ENCODE measurements around the gene SELENBP1. TPM values are rescaled to one million over a fixed set of nuclear protein-coding genes. Genes with fewer than 3 reads are reported as not detected.
"Not testable (repeated sequence)": the region's sequence is repeated elsewhere in the genome, so short reads cannot be mapped to it uniquely, and the experiment has no call there.

SELENBP1 gene
- total RNA-seq, 3 donors from 2014 or later = 0.43 to 0.82 (median 0.63) TPM

DNA sequence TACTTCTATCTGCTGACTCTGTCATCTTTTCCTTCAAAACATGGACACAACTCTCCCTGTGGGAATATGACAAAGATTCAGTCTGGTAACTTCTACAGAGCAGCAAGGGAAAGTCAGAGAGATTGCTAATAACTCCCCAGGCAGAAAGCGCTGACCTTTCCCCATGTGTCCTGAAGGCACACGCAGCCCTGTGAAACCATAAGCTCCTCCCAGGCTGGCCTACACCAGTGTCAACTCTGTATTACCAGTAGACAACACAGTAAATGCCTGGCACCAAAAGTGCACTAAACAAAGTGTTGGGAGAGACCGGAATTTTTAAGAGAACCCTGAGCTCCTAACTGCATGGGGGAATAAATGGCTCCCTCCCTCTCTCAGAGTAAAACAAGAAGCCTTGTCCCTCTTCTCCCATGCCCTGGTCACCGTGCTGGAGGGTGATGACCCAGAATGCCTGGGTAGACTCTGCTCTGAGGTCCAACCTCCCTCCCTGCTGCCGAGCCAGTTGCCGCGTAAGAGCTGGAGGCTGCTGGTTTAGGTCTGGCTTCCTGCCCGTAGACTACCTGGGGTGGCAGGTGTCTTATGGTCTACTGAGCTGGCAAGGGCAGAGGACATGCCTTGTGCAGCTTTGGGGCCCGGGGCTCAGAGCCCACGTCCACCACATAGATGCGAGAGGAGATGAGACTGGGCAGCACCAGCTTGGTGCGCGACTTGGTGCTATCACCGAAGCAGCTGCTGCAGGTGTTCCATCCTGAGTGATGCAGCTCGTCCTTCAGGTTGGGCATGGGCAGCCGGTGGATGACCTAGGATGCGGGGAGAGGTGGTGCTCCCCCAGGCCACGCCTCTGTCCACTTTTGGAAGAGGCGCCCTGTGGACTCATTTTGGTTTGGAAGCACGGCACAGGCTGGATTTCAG lies 3.9 kb downstream of the SELENBP1 start:
- H3K9me3 Mint-ChIP-seq = no peaks in the 10 kb centered on the region
- no peaks in the 10 kb centered on the region for H3K4me1 Mint-ChIP-seq (ENCODE audit: low read depth)
- no peaks in the 10 kb centered on the region for H3K27me3 Mint-ChIP-seq (ENCODE audit: low read depth)
- ATAC-seq (no peak), DNase-seq (no peak)
- no peak overlapping the region for H3K4me3 Mint-ChIP-seq
- no peaks in the 10 kb centered on the region for H3K36me3 Mint-ChIP-seq (ENCODE audit: insufficient read depth)

DNA sequence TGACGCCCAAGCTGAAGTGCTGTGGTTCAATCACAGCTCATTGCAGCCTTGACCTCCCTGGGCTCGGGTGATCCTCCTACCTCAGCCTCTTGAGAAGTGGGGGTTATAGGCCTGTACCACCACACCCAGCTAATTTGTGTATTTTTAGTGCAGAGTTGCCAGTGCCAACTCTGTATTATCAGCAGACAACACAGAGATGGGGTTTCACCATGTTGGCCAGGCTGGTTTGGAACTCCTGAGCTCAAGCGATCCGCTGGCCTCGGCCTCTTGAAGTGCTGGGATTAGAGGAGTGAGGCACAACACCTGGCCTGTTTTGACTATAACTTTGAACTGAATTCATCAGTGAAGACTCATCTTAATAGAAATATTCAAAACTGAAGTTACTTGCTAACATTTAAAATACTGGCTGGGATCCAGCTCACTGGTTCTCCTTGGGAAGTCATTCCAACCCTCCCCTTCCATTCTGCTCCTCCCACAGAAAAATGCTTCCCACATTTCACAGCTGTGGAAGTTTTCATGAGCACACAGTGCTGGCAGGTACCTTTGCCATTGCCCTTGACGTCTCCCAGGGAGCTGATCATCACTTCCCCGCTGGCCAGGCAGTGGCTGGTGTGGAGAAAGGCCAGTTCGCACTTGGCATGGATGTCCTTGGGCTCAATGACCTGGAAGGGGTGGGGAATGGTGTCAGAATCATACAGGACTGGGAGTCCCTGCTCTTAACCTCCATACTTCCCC lies 4.7 kb downstream of the SELENBP1 start:
- no peak for ATAC-seq
- no peak overlapping the region for H3K4me3 Mint-ChIP-seq
- no peak for DNase-seq
- no peaks in the 10 kb centered on the region for H3K36me3 Mint-ChIP-seq (ENCODE audit: insufficient read depth)
- no peaks in the 10 kb centered on the region for H3K9me3 Mint-ChIP-seq
- no peaks in the 10 kb centered on the region for H3K4me1 Mint-ChIP-seq (ENCODE audit: low read depth)
- H3K27me3 Mint-ChIP-seq (ENCODE audit: low read depth) = no peaks in the 10 kb centered on the region

DNA sequence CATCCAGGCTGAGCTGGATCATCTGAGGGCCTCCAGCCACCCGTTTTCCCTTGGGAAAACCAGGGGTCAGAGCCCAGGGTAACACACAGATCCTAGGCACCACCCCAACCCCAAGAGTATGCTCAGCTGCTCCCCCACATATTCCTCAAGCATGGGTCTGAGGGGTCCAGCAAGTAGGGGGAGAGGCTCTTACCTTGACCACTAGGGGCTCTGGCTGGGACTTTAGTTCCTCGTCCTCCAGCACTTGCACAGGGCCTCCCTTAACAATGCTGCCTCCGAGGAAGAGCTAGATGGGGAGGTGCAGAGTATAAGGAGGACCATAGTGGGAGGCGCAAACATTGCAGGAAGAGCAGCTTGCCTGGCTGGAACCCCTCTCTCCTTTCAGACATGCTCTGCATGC lies 7.5 kb downstream of the SELENBP1 start:
- H3K4me3 Mint-ChIP-seq = no peak overlapping the region
- no peaks in the 10 kb centered on the region for H3K27me3 Mint-ChIP-seq (ENCODE audit: low read depth)
- DNase-seq (no peak), ATAC-seq (no peak)
- H3K4me1 Mint-ChIP-seq (ENCODE audit: low read depth) = no peaks in the 10 kb centered on the region
- H3K36me3 Mint-ChIP-seq (ENCODE audit: insufficient read depth) = no peaks in the 10 kb centered on the region
- peaks cover 3% of the 10 kb centered on the region for H3K9me3 Mint-ChIP-seq

DNA sequence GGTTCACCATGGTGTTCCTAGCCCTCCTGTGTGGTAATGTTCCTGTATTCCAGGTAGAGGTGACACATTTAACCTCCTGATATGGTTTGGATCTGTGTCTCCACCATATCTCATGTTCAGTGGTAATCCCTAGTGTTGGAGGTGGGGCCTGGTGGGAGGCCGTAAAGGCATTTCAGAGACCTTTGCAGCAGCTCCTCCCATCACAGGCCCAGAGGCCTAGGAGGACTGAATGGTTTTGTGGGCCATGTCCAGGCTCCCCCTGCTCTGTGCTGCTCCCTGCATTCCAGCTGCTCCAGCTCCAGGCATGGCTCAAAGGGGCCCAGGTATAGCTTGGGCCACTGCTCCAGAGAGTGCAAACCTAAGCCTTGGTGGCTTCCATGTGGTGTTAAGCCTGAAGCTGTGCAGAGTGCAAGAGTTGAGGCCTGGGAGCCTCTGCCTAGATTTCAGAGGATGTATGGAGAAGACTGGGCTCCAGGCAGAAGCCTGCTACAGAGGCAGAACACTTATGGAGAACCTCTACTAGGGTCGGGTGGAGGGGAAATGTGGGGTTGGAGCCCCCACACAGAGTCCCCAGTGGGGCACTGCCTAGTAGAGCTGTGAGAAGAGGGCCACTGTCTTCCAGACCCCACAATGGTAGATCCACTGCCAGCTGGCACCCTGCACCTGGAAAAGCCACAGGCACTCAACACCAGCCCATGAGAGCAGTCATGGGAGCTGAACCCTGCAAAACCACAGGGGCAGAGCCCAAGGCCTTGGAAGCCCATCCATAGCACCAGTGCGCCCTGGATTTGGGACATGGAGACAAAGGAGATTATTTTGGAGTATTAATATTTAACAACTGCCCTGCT lies 10.0 kb downstream of the SELENBP1 start:
- ATAC-seq = no peak
- no peak for DNase-seq
- no peaks in the 10 kb centered on the region for H3K36me3 Mint-ChIP-seq (ENCODE audit: insufficient read depth)
- no peaks in the 10 kb centered on the region for H3K27me3 Mint-ChIP-seq (ENCODE audit: low read depth)
- no peak overlapping the region for H3K4me3 Mint-ChIP-seq
- peaks cover 3% of the 10 kb centered on the region for H3K9me3 Mint-ChIP-seq
- no peaks in the 10 kb centered on the region for H3K4me1 Mint-ChIP-seq (ENCODE audit: low read depth)

DNA sequence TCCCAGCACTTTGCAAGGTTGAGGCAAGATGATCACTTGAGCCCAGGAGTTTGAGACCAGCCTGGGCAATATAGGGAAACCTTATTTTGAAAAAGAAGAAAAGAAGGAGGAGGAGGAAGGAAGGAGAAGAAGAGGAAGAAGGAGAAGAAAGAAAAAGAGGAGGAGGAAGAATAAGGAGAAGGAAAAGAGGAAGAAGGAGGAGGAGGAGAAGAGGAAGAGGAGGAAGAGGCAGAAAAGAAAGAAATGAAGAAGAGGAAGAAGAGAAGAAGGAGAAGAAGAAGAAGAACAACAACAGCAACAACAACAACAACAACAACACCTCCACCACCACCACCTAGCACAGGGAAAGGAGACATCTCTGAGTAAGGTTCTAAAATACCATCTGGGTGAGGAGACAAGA lies 10.6 kb downstream of the SELENBP1 start:
- Mint-ChIP-seq H3K4me1 (ENCODE audit: low read depth) (no peaks in the 10 kb centered on the region), H3K4me3 (no peak overlapping the region), H3K36me3 (ENCODE audit: insufficient read depth) (no peaks in the 10 kb centered on the region), H3K27me3 (ENCODE audit: low read depth) (no peaks in the 10 kb centered on the region), H3K9me3 (peaks cover 3% of the 10 kb centered on the region)
- ATAC-seq (no peak), DNase-seq (no peak)

DNA sequence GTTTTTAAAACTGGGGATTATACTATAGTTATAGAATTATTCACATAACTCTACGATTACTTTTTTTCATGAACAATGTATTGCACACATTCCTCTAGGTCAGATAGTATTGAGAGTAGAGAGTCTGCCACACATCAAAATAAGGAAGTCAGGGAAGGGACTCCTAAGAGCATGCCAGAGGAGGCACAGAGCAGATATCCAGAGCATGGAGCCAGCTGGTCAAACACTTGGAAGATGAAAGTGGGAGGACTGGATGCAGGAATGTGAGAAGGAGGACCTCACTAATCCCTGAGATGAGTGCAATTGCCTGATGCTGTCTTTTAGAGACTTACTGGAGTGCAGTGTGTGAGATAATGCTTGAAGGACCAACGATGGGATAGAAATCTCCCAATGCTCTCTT lies 15.8 kb downstream of the SELENBP1 start:
- Mint-ChIP-seq H3K36me3 (ENCODE audit: insufficient read depth) (no peaks in the 10 kb centered on the region), H3K9me3 (peaks cover under 1% of the 10 kb centered on the region), H3K4me1 (ENCODE audit: low read depth) (no peaks in the 10 kb centered on the region), H3K4me3 (no peak overlapping the region), H3K27me3 (ENCODE audit: low read depth) (no peaks in the 10 kb centered on the region)
- ATAC-seq (no peak), DNase-seq (no peak)

DNA sequence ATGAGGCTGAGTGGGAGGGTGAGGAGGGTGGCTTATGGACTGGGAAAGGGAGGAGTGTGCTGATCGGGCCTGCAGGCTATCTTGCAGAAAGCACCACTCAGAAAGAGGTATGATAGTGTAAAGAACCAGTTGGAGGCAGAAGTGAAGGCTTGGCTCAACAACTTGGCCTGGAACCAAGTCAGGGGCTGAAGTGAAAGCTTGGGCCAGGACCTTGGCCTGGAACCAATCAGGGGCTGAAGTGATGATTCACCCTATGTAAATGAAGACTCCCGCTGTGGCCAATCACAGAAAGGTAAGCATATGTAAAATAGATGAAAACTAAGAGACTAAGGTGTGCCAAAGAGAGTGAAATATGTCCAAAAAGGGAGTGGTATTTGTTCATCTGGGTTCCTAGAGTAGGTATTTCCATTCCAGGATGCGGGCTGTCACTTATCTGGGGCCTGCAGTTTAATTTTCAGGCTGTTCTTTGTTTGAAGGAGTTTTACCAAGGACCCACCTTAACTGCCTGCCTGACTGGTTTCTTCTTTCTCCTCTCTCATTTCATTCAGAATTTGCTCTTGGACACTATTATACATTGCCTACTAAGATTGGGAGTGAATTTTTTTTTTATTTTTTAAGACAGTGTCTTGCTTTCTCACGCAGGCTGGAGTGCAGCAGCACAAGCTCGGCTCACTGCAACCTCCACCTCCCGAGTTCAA lies 20.3 kb downstream of the SELENBP1 start:
- no peak for DNase-seq

DNA sequence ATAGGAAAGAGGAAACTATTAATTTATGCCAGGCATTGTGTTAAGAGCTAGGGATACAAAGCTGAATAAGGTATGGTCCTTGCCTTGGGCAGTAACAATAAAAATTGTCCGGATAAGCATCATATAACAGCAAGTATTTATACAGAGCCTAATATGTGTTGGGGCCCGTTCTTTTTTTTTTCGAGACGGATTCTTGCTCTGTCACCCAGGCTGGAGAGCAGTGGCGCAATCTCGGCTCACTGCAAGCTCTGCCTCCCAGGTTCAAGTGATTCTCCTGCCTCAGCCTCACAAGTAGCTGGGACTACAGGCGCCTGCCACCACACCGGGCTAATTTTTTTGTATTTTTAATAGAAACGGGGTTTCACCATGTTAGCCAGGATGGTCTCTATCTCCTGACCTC lies 22.2 kb downstream of the SELENBP1 start:
- not testable (repeated sequence) for H3K9me3 Mint-ChIP-seq; H3K27me3 Mint-ChIP-seq (ENCODE audit: low read depth); ATAC-seq; H3K4me3 Mint-ChIP-seq; DNase-seq; H3K36me3 Mint-ChIP-seq (ENCODE audit: insufficient read depth)
- H3K4me1 Mint-ChIP-seq (ENCODE audit: low read depth) = peaks cover 23% of the 10 kb centered on the region

More for the DNA sequence above, 20.3 kb downstream of the SELENBP1 start:
- H3K9me3 Mint-ChIP-seq = no peaks in the 10 kb centered on the region
- no peaks in the 10 kb centered on the region for H3K36me3 Mint-ChIP-seq (ENCODE audit: insufficient read depth)
- ATAC-seq = no peak
- H3K4me1 Mint-ChIP-seq (ENCODE audit: low read depth) = peaks cover 10% of the 10 kb centered on the region
- no peak overlapping the region for H3K4me3 Mint-ChIP-seq
- no peaks in the 10 kb centered on the region for H3K27me3 Mint-ChIP-seq (ENCODE audit: low read depth)

DNA sequence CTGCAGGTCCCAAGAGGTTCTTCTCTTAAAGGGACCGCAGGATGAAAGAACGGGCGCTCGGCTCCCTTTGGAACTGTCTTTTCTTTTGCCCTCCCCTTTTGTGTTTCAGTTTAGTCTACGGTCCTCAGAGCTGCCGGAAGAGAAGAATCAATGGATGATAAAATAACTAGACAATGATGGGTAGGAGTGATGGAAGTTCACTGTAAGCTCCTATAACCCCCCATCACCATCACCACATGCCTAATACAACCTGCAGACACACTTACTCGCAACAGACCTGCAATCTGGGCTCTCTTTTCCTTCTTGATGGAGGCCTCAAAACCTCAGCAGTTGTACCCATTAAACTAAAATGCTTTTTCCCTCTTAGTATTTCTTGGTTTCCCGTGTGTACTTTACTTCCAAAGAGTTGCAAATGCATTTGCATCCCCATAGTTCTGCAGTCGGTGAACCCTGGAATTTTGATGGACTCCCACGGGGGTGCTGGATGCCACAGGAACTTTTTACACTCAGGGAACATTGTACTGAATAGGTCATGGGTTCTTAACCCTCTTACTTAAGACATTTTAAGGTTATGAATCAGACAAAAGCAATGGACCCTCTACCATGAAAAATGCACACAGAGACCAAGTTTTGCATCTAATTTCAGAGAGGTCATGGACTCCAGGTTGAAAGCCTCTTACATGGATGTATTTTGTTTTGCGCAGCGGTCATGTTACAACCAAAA lies 24.8 kb downstream of the SELENBP1 start:
- ATAC-seq (peak; percentile 5 to 6), DNase-seq (no peak)
- Mint-ChIP-seq H3K9me3 (no peaks in the 10 kb centered on the region), H3K4me3 (peak overlapping the region; percentile 94), H3K27me3 (ENCODE audit: low read depth) (no peaks in the 10 kb centered on the region), H3K36me3 (ENCODE audit: insufficient read depth) (peaks cover 17% of the 10 kb centered on the region), H3K4me1 (ENCODE audit: low read depth) (peaks cover 37% of the 10 kb centered on the region)

DNA sequence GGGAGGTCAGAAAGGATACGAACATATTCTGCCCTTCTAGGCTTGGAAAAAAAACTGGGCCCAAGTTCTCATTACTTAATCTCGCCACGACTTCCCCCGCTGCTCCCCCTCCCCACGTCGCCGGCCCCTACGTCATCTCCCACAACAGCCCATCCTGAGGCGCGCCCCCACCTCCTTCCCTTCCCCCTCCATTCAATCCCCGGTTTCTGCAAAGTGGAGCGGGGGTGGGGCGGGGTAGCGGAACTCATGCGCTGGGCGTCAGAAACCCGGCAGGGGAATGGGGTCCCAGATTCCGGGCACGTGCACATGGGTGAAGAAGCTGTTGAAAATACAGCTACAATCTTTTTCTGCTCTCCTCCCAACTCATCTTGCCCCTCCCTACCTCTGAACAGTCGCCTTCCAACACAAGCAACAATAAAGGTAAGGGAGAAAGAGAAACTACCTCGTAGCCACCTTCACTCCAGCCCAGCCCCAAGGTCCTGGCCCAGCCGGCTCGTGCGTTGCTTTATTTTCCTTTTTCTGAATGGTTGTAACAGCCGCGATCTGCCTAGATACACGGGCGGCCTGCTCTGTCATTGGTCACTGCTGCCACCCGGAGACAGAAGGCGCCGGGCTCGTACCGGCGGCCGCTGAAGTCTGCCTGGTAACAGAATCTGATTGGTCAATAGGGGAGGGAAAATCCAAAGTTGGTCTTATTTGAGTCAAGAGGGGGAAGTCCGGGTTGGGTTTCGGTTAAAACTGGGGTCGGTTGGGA lies 25.6 kb downstream of the SELENBP1 start, which contains the start of gene RFX5:
Gene RFX5 (minus strand): TSS at position 484 of the 754 bp plus-strand sequence. CDS start 932 bp downstream, outside the sequence.
- H3K36me3 Mint-ChIP-seq (ENCODE audit: insufficient read depth) = peaks cover 19% of the 10 kb centered on the region
- H3K9me3 Mint-ChIP-seq = no peaks in the 10 kb centered on the region
- H3K4me1 Mint-ChIP-seq (ENCODE audit: low read depth) = peaks cover 37% of the 10 kb centered on the region
- ATAC-seq = peak; percentile 97 to 98
- peak; percentile 89 for DNase-seq
- H3K27me3 Mint-ChIP-seq (ENCODE audit: low read depth) = no peaks in the 10 kb centered on the region
- peak within 1 kb of the TSS; percentile 94 for H3K4me3 Mint-ChIP-seq

DNA sequence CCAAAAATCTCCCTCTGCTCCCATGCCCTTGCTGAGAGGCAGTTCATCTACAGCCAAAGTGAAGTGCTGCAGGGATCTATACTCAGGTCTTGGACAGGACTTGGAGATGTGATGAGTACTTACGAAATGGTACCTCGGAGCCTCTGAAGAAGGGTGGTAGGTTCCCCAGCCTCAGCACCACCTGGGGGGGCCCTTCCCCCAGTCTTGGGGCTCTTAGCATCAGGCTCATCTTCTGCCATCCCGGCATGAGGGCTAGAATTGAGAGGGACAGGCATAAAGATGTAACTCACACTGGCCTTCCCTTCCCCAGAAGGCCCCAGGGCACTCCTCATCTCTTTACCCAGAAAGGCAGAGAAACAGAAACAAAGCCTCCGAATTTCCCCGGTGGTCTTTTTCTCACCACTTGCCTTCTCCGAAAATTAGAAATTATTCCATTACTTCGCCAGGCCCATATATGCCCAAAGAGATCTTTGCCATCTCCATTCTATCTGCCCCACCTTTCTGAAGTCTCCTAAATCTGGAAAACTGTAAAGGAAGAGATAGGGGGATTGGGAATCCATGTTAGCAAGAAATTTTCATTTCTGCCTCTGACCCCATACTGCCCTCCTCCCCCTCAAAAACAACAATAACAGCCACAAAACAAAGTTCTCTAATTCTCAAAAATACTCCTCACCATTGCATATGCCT lies 26.3 kb downstream of the SELENBP1 start:
- ATAC-seq = no peak
- no peaks in the 10 kb centered on the region for H3K27me3 Mint-ChIP-seq (ENCODE audit: low read depth)
- peaks cover 37% of the 10 kb centered on the region for H3K4me1 Mint-ChIP-seq (ENCODE audit: low read depth)
- H3K9me3 Mint-ChIP-seq = no peaks in the 10 kb centered on the region
- peaks cover 19% of the 10 kb centered on the region for H3K36me3 Mint-ChIP-seq (ENCODE audit: insufficient read depth)
- no peak for DNase-seq
- peak overlapping the region; percentile 94 for H3K4me3 Mint-ChIP-seq

DNA sequence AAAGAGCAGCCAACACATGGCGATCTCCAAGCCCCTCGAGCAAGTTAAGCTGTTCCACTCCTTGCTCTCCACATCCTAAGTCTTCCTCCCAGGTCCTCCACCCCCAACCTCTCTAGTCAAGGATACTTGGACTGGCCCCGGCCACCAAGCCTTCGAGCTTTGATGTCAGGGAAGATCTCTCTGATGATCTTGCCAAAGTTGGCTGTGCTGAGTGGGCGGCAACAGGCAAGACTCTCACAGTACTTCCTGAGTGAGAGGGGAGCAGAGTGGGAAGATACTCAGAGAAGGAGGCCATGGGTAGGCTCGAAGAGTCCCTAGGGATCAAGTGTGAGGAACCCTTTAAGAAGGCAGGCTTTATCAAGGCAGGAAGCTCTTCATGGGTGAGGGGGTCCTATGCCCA lies 28.2 kb downstream of the SELENBP1 start:
- DNase-seq (no peak), ATAC-seq (no peak)
- Mint-ChIP-seq H3K9me3 (no peaks in the 10 kb centered on the region), H3K4me3 (no peak overlapping the region), H3K36me3 (ENCODE audit: insufficient read depth) (peaks cover 21% of the 10 kb centered on the region), H3K27me3 (ENCODE audit: low read depth) (no peaks in the 10 kb centered on the region), H3K4me1 (ENCODE audit: low read depth) (peaks cover 48% of the 10 kb centered on the region)
